ENCODE data around the gene COL8A2. TPM values are rescaled to one million over a fixed set of nuclear protein-coding genes. Genes with fewer than 3 reads are reported as not detected.

Gene COL8A2
- total and polyA plus RNA-seq, 2 donors = 6.7 to 11.5 TPM

- Histone ChIP-seq H3K4me1 (ENCODE audit: control insufficient read depth in 2 of 2, insufficient read depth in 2 of 2, low read length in 2 of 2) (peaks cover 0 to 3% of the 10 kb centered on the region in 2 donors), H3K4me3 (ENCODE audit: low read length in 2 of 2) (no peak overlapping the region), H3K9me3 (ENCODE audit: control insufficient read depth in 2 of 2, insufficient read depth in 1 of 2, low read length in 1 of 2) (no peaks in the 10 kb centered on the region), H3K36me3 (ENCODE audit: control insufficient read depth in 2 of 2, insufficient read depth in 2 of 2, low read length in 1 of 2) (peaks cover 10 to 12% of the 10 kb centered on the region in 2 donors), H3K27ac (ENCODE audit: low read depth in 1 of 2, low read length in 1 of 2) (no peak overlapping the region), H3K27me3 (ENCODE audit: control insufficient read depth in 2 of 2, insufficient read depth in 1 of 2, low read length in 1 of 2) (no peaks in the 10 kb centered on the region)
- DNase-seq (ENCODE audit: low read depth in 6 of 9, low spot score in 9 of 9) = peak in 7 of 9 donors; percentile 48 to 78 (median 66)
- WGBS = 45% methylated on average over 18 of the region's 18 CpGs
Measured at GRCh38 chr1:36099681-36100341, 25.2 kb downstream of the COL8A2 start.

GRCh38 chr1:36098650-36099365 is 26.2 kb downstream of the COL8A2 start:
- Histone ChIP-seq H3K9me3 (ENCODE audit: control insufficient read depth in 2 of 2, insufficient read depth in 1 of 2, low read length in 1 of 2) (no peaks in the 10 kb centered on the region), H3K27ac (ENCODE audit: low read depth in 1 of 2, low read length in 1 of 2) (no peak overlapping the region)
- no peak for DNase-seq (ENCODE audit: low read depth in 6 of 9, low spot score in 9 of 9)

GRCh38 chr1:36097693-36098585 is 27.1 kb downstream of the COL8A2 start:
- no peak for DNase-seq (ENCODE audit: low read depth in 6 of 9, low spot score in 9 of 9)
- Histone ChIP-seq H3K27me3 (ENCODE audit: control insufficient read depth in 2 of 2, insufficient read depth in 1 of 2, low read length in 1 of 2) (no peaks in the 10 kb centered on the region), H3K4me1 (ENCODE audit: control insufficient read depth in 2 of 2, insufficient read depth in 2 of 2, low read length in 2 of 2) (peaks cover 0 to 9% of the 10 kb centered on the region in 2 donors), H3K36me3 (ENCODE audit: control insufficient read depth in 2 of 2, insufficient read depth in 2 of 2, low read length in 1 of 2) (peaks cover 29 to 31% of the 10 kb centered on the region in 2 donors), H3K27ac (ENCODE audit: low read depth in 1 of 2, low read length in 1 of 2) (no peak overlapping the region), H3K4me3 (ENCODE audit: low read length in 2 of 2) (no peak overlapping the region), H3K9me3 (ENCODE audit: control insufficient read depth in 2 of 2, insufficient read depth in 1 of 2, low read length in 1 of 2) (no peaks in the 10 kb centered on the region)
- 97% methylated on average over 33 of the region's 33 CpGs for WGBS

More at GRCh38 chr1:36098650-36099365, 26.2 kb downstream of the COL8A2 start:
- WGBS = 96% methylated on average over 13 of the region's 13 CpGs
- no peaks in the 10 kb centered on the region for H3K27me3 ChIP-seq (ENCODE audit: control insufficient read depth in 2 of 2, insufficient read depth in 1 of 2, low read length in 1 of 2)
- peaks cover 0 to 6% of the 10 kb centered on the region in 2 donors for H3K4me1 ChIP-seq (ENCODE audit: control insufficient read depth in 2 of 2, insufficient read depth in 2 of 2, low read length in 2 of 2)
- H3K4me3 ChIP-seq (ENCODE audit: low read length in 2 of 2) = no peak overlapping the region
- peaks cover 20 to 22% of the 10 kb centered on the region in 2 donors for H3K36me3 ChIP-seq (ENCODE audit: control insufficient read depth in 2 of 2, insufficient read depth in 2 of 2, low read length in 1 of 2)

GRCh38 chr1:36096500-36097432 is 28.3 kb downstream of the COL8A2 start:
- Histone ChIP-seq H3K27ac (ENCODE audit: low read depth in 1 of 2, low read length in 1 of 2) (no peak overlapping the region), H3K4me3 (ENCODE audit: low read length in 2 of 2) (no peak overlapping the region), H3K36me3 (ENCODE audit: control insufficient read depth in 2 of 2, insufficient read depth in 2 of 2, low read length in 1 of 2) (peaks cover 40 to 43% of the 10 kb centered on the region in 2 donors), H3K9me3 (ENCODE audit: control insufficient read depth in 2 of 2, insufficient read depth in 1 of 2, low read length in 1 of 2) (no peaks in the 10 kb centered on the region), H3K4me1 (ENCODE audit: control insufficient read depth in 2 of 2, insufficient read depth in 2 of 2, low read length in 2 of 2) (peaks cover 0 to 9% of the 10 kb centered on the region in 2 donors), H3K27me3 (ENCODE audit: control insufficient read depth in 2 of 2, insufficient read depth in 1 of 2, low read length in 1 of 2) (no peaks in the 10 kb centered on the region)
- WGBS = 91% methylated on average over 16 of the region's 16 CpGs
- DNase-seq (ENCODE audit: low read depth in 6 of 9, low spot score in 9 of 9) = no peak

GRCh38 chr1:36095760-36096405 is 29.1 kb downstream of the COL8A2 start:
- Histone ChIP-seq H3K9me3 (ENCODE audit: control insufficient read depth in 2 of 2, insufficient read depth in 1 of 2, low read length in 1 of 2) (no peaks in the 10 kb centered on the region), H3K4me1 (ENCODE audit: control insufficient read depth in 2 of 2, insufficient read depth in 2 of 2, low read length in 2 of 2) (peaks cover 0 to 9% of the 10 kb centered on the region in 2 donors), H3K36me3 (ENCODE audit: control insufficient read depth in 2 of 2, insufficient read depth in 2 of 2, low read length in 1 of 2) (peaks cover 48 to 51% of the 10 kb centered on the region in 2 donors), H3K27me3 (ENCODE audit: control insufficient read depth in 2 of 2, insufficient read depth in 1 of 2, low read length in 1 of 2) (no peaks in the 10 kb centered on the region), H3K4me3 (ENCODE audit: low read length in 2 of 2) (no peak overlapping the region), H3K27ac (ENCODE audit: low read depth in 1 of 2, low read length in 1 of 2) (no peak overlapping the region)
- 90% methylated on average over 15 of the region's 15 CpGs for WGBS
- no peak for DNase-seq (ENCODE audit: low read depth in 6 of 9, low spot score in 9 of 9)

GRCh38 chr1:36094621-36095061 is 30.4 kb downstream of the COL8A2 start:
- H3K4me1 ChIP-seq (ENCODE audit: control insufficient read depth in 2 of 2, insufficient read depth in 2 of 2, low read length in 2 of 2) = peaks cover 1 to 9% of the 10 kb centered on the region in 2 donors
- peaks cover 48 to 51% of the 10 kb centered on the region in 2 donors for H3K36me3 ChIP-seq (ENCODE audit: control insufficient read depth in 2 of 2, insufficient read depth in 2 of 2, low read length in 1 of 2)
- DNase-seq (ENCODE audit: low read depth in 6 of 9, low spot score in 9 of 9) = no peak
- no peak overlapping the region for H3K27ac ChIP-seq (ENCODE audit: low read depth in 1 of 2, low read length in 1 of 2)
- no peak overlapping the region for H3K4me3 ChIP-seq (ENCODE audit: low read length in 2 of 2)
- H3K9me3 ChIP-seq (ENCODE audit: control insufficient read depth in 2 of 2, insufficient read depth in 1 of 2, low read length in 1 of 2) = no peaks in the 10 kb centered on the region
- WGBS = 94% methylated on average over 8 of the region's 8 CpGs
- no peaks in the 10 kb centered on the region for H3K27me3 ChIP-seq (ENCODE audit: control insufficient read depth in 2 of 2, insufficient read depth in 1 of 2, low read length in 1 of 2)

- peaks cover 7 to 13% of the 10 kb centered on the region in 2 donors for H3K4me1 ChIP-seq (ENCODE audit: control insufficient read depth in 2 of 2, insufficient read depth in 2 of 2, low read length in 2 of 2)
- DNase-seq (ENCODE audit: low read depth in 6 of 9, low spot score in 9 of 9) = no peak
- no peak overlapping the region for H3K4me3 ChIP-seq (ENCODE audit: low read length in 2 of 2)
- 93% methylated on average over 3 of the region's 3 CpGs for WGBS
- no peak overlapping the region for H3K27ac ChIP-seq (ENCODE audit: low read depth in 1 of 2, low read length in 1 of 2)
- H3K9me3 ChIP-seq (ENCODE audit: control insufficient read depth in 2 of 2, insufficient read depth in 1 of 2, low read length in 1 of 2) = no peaks in the 10 kb centered on the region
- H3K27me3 ChIP-seq (ENCODE audit: control insufficient read depth in 2 of 2, insufficient read depth in 1 of 2, low read length in 1 of 2) = no peaks in the 10 kb centered on the region
- peaks cover 48 to 51% of the 10 kb centered on the region in 2 donors for H3K36me3 ChIP-seq (ENCODE audit: control insufficient read depth in 2 of 2, insufficient read depth in 2 of 2, low read length in 1 of 2)
Measured at GRCh38 chr1:36093929-36094328, 31.1 kb downstream of the COL8A2 start.

- no peak overlapping the region for H3K27ac ChIP-seq (ENCODE audit: low read depth in 1 of 2, low read length in 1 of 2)
- WGBS = 97% methylated on average over 7 of the region's 7 CpGs
- no peak for DNase-seq (ENCODE audit: low read depth in 6 of 9, low spot score in 9 of 9)
- H3K4me1 ChIP-seq (ENCODE audit: control insufficient read depth in 2 of 2, insufficient read depth in 2 of 2, low read length in 2 of 2) = peaks cover 10 to 16% of the 10 kb centered on the region in 2 donors
- H3K27me3 ChIP-seq (ENCODE audit: control insufficient read depth in 2 of 2, insufficient read depth in 1 of 2, low read length in 1 of 2) = no peaks in the 10 kb centered on the region
- H3K4me3 ChIP-seq (ENCODE audit: low read length in 2 of 2) = no peak overlapping the region
- no peaks in the 10 kb centered on the region for H3K9me3 ChIP-seq (ENCODE audit: control insufficient read depth in 2 of 2, insufficient read depth in 1 of 2, low read length in 1 of 2)
- H3K36me3 ChIP-seq (ENCODE audit: control insufficient read depth in 2 of 2, insufficient read depth in 2 of 2, low read length in 1 of 2) = peaks cover 48 to 51% of the 10 kb centered on the region in 2 donors
Measured at GRCh38 chr1:36093226-36093625, 31.8 kb downstream of the COL8A2 start.
